Measurements from ENCODE around the gene SLK.

DNA sequence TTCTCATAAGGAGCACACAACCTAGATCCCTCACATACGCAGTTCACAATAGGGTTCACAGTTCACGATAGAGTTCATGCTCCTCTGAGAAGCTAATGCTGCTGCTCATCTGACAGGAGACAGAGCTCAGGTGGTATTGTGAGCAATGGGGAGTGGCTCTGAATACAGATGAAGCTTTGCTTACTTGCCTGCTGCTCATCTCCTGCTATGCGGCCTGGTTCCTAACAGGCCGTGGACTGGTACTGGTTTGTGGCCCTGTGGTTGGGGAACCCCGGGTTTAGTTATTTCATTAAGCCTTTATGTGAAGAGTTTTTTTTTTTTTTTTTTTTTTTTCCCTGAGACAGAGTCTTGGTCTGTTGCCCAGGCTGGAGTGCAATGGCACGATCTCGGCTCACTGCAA lies 19.4 kb downstream of the SLK start:
- TF ChIP-seq, protein P1, sequence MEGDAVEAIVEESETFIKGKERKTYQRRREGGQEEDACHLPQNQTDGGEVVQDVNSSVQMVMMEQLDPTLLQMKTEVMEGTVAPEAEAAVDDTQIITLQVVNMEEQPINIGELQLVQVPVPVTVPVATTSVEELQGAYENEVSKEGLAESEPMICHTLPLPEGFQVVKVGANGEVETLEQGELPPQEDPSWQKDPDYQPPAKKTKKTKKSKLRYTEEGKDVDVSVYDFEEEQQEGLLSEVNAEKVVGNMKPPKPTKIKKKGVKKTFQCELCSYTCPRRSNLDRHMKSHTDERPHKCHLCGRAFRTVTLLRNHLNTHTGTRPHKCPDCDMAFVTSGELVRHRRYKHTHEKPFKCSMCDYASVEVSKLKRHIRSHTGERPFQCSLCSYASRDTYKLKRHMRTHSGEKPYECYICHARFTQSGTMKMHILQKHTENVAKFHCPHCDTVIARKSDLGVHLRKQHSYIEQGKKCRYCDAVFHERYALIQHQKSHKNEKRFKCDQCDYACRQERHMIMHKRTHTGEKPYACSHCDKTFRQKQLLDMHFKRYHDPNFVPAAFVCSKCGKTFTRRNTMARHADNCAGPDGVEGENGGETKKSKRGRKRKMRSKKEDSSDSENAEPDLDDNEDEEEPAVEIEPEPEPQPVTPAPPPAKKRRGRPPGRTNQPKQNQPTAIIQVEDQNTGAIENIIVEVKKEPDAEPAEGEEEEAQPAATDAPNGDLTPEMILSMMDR (IDR thresholded peaks at IDR 0.05; ENCODE audit: poor library complexity) = no peak
- no peak for TF ChIP-seq EZH2phosphoT487 (IDR thresholded peaks at IDR 0.05; ENCODE audit: low read depth, severe bottlenecking, unreplicated experiment)
